ENCODE results near the gene MFNG.

DNA sequence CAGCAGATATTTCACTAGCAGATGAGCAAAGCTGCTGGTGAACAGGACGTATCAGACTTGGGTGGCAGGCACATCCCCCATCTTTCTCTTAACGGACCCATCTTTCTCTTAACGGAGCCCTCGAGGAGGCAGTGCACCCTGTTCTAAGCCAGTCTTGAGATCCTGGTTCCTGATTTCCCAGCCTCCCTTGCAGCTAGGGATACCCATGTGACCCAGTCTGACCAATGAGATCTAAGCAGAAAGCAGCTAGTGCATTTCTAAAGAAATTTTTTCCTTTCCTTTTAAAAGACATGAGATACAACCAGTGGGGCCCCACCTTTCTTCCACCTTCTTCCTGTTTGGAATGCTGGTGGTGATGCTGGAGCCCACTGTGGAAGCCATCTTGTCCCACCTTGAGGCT, 45.3 kb downstream of the MFNG start:
- no peak for TF ChIP-seq GATA2 (IDR thresholded peaks at IDR 0.05; ENCODE audit: low read depth, low read length)
- no peak for TF ChIP-seq GATA3 (IDR thresholded peaks at IDR 0.05; ENCODE audit: low read depth, low read length)
